KBM-7 (cell line): ENCODE results near the gene TESMIN.

Experiments
- DNase-seq: peaks from one replicate; pipeline ENCODE4 v3.0.0-alpha.2; 2015
- in situ Hi-C: fragments of 300-500 bp; cut with MboI; formaldehyde crosslinking; loops from 2 replicates; pipeline ENCODE4 v1.14.3; 2020; ENCODE audit warnings: low sequenced_read_pairs, low pct_unique_long_range_greater_than_20kb, mixed read lengths

TESMIN gene

GRCh38 chr11:68667511-68668500 lies 83.5 kb downstream of the TESMIN start:
- no peak for DNase-seq
- in situ Hi-C loops = no loop called here

- no peak for DNase-seq
- in situ Hi-C loops = no loop called here
Measured at GRCh38 chr11:68666849-68667248, 84.5 kb downstream of the TESMIN start.

GRCh38 chr11:68665436-68665835 lies 85.9 kb downstream of the TESMIN start:
- no peak for DNase-seq
- in situ Hi-C loops = no loop called here

GRCh38 chr11:68664906-68665305 lies 86.4 kb downstream of the TESMIN start:
- DNase-seq = no peak
- in situ Hi-C loops = no loop called here

GRCh38 chr11:68664141-68664540 lies 87.2 kb downstream of the TESMIN start:
- in situ Hi-C loops = no loop called here
- no peak for DNase-seq

GRCh38 chr11:68663482-68664010 lies 87.8 kb downstream of the TESMIN start:
- in situ Hi-C loops = no loop called here
- no peak for DNase-seq

GRCh38 chr11:68661697-68662603 lies 89.4 kb downstream of the TESMIN start:
- in situ Hi-C loops = no loop called here
- DNase-seq = no peak

GRCh38 chr11:68661014-68661413 lies 90.3 kb downstream of the TESMIN start:
- in situ Hi-C loops = no loop called here
- no peak for DNase-seq

GRCh38 chr11:68660066-68660810 lies 91.1 kb downstream of the TESMIN start:
- no peak for DNase-seq
- in situ Hi-C loops = no loop called here

- in situ Hi-C loops = no loop called here
- peak; percentile 46 for DNase-seq
Measured at GRCh38 chr11:68659158-68659921, 92.0 kb downstream of the TESMIN start.

- DNase-seq = no peak
- in situ Hi-C loops = no loop called here
Measured at GRCh38 chr11:68658661-68659060, 92.7 kb downstream of the TESMIN start.

GRCh38 chr11:68658097-68658496 lies 93.2 kb downstream of the TESMIN start:
- no peak for DNase-seq
- in situ Hi-C loops = no loop called here
